ENCODE results near the gene ENC1.

DNA sequence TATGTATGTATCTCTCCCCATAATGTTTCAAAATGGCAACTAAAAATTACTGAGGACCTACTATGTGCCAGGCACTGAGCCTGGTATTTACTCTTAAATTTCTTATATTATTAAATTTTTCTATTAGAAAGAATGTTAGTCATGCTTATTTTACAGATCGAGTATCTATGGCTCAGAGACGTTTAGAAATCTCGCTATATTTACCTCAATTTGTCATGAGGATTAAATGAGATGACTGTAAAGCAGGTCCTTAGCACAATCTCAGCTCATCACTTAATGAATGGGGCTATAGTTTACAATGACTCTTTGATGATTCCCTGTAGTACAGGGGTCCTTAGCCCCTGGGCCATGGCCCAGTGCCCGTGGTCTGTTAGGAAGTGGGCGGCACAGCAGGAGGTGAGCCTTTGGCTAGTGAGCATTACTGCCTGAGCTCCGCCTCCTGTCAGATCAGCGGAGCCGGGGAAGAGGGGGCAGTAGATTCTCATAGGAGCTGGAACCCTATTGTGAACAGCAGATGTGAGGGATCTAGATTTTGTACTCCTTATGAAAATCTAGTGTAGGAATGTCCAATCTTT is 15.5 kb downstream of the ENC1 start:
- TF ChIP-seq POLR2AphosphoS5 (IDR thresholded peaks at IDR 0.05; ENCODE audit: borderline replicate concordance, low read depth, low read length), result no peak
- TF ChIP-seq EZH2 (IDR thresholded peaks at IDR 0.05), result no peak
- TF ChIP-seq FOXP2 (optimal IDR thresholded peaks at IDR 0.05; ENCODE audit: control extremely low read depth, extremely low read length, insufficient read depth), result no peak
